ENCODE data around the gene PIEZO2. TPM values are rescaled to one million over a fixed set of nuclear protein-coding genes. Genes with fewer than 3 reads are reported as not detected.

PIEZO2 gene
- total and polyA plus RNA-seq, 2 donors (not counting 1 experiment from before 2014, with no cell fraction given) = not detected

DNA sequence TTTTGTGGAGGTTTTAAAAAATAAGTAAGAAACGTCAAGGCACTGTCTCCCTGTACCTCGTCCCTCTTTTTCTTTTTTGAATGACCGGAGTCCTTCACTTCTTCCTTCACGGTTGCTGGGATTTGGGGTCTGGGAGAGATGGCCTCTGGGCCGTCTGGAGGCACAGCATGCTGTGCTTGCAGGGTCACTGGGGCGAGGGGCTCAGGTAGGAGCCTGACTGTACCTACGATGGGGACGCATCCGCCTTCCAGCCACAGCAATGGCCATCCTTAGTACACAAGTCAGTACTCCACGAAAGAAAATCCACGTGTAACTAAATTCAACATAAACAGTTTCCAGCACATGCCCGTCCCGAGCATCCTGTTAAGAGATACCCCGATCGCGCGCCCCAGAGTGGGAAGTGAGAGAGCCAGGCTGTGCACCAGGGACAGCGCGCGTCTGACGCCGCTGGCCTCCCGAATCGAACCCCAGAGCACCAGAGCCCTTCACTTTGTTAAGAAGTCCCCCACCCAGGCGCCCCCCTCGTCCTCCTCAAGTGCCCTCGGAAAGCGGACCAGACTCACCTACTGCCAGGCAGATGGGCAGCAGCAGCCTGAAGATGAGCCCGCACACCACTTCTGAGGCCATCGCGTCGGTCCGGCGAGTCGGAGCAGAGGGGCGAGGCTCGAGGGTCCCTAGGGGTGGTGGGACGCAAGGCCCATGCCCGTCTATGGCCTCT is 1.2 kb downstream of the PIEZO2 start:
- no peak overlapping the region for H3K4me3 Mint-ChIP-seq
- Histone ChIP-seq H3K27me3 (replicated peaks in 1 of 4; ENCODE audit: control extremely low read depth in 1 of 4, control insufficient read depth in 3 of 4, insufficient read depth in 4 of 4, low read length in 3 of 4) (peaks cover 0 to 29% (median 0%) of the 10 kb centered on the region in 4 experiments), H4K20me1 (ENCODE audit: control insufficient read depth, insufficient read depth, low read length, poor library complexity, severe bottlenecking) (no peaks in the 10 kb centered on the region), H3K9me3 (ENCODE audit: control extremely low read depth in 1 of 3, control insufficient read depth in 2 of 3, insufficient read depth in 1 of 3, low read length in 2 of 3) (peaks cover 0 to 9% (median 0%) of the 10 kb centered on the region in 3 donors), H3K9ac (ENCODE audit: low read length) (no peak overlapping the region), H2AFZ (ENCODE audit: insufficient read depth, low read depth, low read length, poor library complexity, severe bottlenecking) (no peak overlapping the region), H3K4me2 (replicated peaks; ENCODE audit: low read depth, low read length, poor library complexity, severe bottlenecking) (no peak overlapping the region), H3K4me3 (ENCODE audit: control extremely low read depth in 1 of 5, extremely low read depth in 1 of 5, insufficient read depth in 1 of 5, low read depth in 2 of 5, low read length in 4 of 5) (no peak overlapping the region), H3K36me3 (replicated peaks in 1 of 2; ENCODE audit: control extremely low read depth in 1 of 2, control insufficient read depth in 1 of 2, extremely low read depth in 1 of 2, insufficient read depth in 2 of 2, low read length in 1 of 2) (no peaks in the 10 kb centered on the region), H3K79me2 (ENCODE audit: control insufficient read depth, insufficient read depth, low read length) (no peaks in the 10 kb centered on the region), H3K4me1 (ENCODE audit: control insufficient read depth in 2 of 2, insufficient read depth in 2 of 2, low read length in 2 of 2) (no peaks in the 10 kb centered on the region), H3K27ac (ENCODE audit: low read length in 2 of 2) (no peak overlapping the region)
- no peak for TF ChIP-seq EZH2 (IDR thresholded peaks at IDR 0.05; ENCODE audit: borderline replicate concordance, insufficient read depth, low read depth, low read length, poor library complexity, severe bottlenecking)
- TF ChIP-seq, protein P1, sequence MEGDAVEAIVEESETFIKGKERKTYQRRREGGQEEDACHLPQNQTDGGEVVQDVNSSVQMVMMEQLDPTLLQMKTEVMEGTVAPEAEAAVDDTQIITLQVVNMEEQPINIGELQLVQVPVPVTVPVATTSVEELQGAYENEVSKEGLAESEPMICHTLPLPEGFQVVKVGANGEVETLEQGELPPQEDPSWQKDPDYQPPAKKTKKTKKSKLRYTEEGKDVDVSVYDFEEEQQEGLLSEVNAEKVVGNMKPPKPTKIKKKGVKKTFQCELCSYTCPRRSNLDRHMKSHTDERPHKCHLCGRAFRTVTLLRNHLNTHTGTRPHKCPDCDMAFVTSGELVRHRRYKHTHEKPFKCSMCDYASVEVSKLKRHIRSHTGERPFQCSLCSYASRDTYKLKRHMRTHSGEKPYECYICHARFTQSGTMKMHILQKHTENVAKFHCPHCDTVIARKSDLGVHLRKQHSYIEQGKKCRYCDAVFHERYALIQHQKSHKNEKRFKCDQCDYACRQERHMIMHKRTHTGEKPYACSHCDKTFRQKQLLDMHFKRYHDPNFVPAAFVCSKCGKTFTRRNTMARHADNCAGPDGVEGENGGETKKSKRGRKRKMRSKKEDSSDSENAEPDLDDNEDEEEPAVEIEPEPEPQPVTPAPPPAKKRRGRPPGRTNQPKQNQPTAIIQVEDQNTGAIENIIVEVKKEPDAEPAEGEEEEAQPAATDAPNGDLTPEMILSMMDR (IDR thresholded peaks at IDR 0.05) = no peak
- ATAC-seq (ENCODE audit: low read depth) = no peak
- peaks cover 36% of the 10 kb centered on the region for H3K27me3 Mint-ChIP-seq
- H3K27ac Mint-ChIP-seq = no peak overlapping the region
- DNase-seq = no peak
- POLR2A ChIA-PET = no interaction called here
- CTCF ChIA-PET = no interaction called here
- intact Hi-C loops (cut with micrococcal nuclease) = no loop called here
- H3K4me1 Mint-ChIP-seq = peaks cover 3% of the 10 kb centered on the region
- WGBS (ENCODE audit: insufficient coverage) = 18% methylated on average over 34 of the region's 39 CpGs
- no peaks in the 10 kb centered on the region for H3K9me3 Mint-ChIP-seq (ENCODE audit: insufficient read depth)

DNA sequence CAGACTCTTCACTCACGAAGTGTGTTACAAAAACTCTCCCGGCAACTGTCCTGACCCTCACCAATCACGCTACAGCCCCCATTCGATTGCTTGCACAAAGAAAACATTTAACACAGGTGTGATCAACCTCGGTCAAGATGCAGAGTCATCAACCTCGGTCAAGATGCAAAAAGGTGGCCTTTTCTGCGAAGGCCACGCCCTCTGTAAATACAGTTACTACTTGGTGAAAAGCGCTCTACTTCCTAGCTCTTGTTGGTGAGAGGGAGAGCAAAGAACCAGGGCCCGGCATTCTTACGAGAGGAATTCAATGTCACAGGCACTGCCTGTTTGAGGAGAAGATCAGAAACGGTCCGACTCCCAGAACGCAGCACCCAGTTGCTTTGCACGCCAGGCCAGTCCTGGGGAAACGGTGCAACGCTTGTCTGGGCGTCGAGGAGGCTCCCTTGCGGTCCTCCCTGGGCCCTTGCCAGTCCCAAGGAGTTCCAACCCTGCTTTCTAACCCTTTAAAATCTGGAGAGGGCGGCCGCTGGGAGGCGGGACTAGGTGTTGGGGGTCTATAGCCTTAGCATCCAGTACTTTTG is 1.9 kb downstream of the PIEZO2 start:
- no peak overlapping the region for H2AFZ ChIP-seq (ENCODE audit: insufficient read depth, low read depth, low read length, poor library complexity, severe bottlenecking)
- H3K9ac ChIP-seq (ENCODE audit: low read length) = no peak overlapping the region
- ChIA-PET POLR2A (no interaction called here), CTCF (no interaction called here)
- peaks cover 33% of the 10 kb centered on the region for H3K27me3 Mint-ChIP-seq
- H3K9me3 ChIP-seq (ENCODE audit: control extremely low read depth in 1 of 3, control insufficient read depth in 2 of 3, insufficient read depth in 1 of 3, low read length in 2 of 3) = peaks cover 0 to 9% (median 0%) of the 10 kb centered on the region in 3 donors
- no peak overlapping the region for H3K27ac Mint-ChIP-seq
- H3K4me3 Mint-ChIP-seq = no peak overlapping the region
- peaks cover 3% of the 10 kb centered on the region for H3K4me1 Mint-ChIP-seq
- no peaks in the 10 kb centered on the region for H3K79me2 ChIP-seq (ENCODE audit: control insufficient read depth, insufficient read depth, low read length)
- no peaks in the 10 kb centered on the region for H4K20me1 ChIP-seq (ENCODE audit: control insufficient read depth, insufficient read depth, low read length, poor library complexity, severe bottlenecking)
- H3K4me1 ChIP-seq (ENCODE audit: control insufficient read depth in 2 of 2, insufficient read depth in 2 of 2, low read length in 2 of 2) = no peaks in the 10 kb centered on the region
- DNase-seq (no peak), ATAC-seq (ENCODE audit: low read depth) (no peak)
- intact Hi-C loops (cut with micrococcal nuclease) = no loop called here
- TF ChIP-seq, protein P1 (IDR thresholded peaks at IDR 0.05) = no peak
- TF ChIP-seq EZH2 (IDR thresholded peaks at IDR 0.05; ENCODE audit: borderline replicate concordance, insufficient read depth, low read depth, low read length, poor library complexity, severe bottlenecking) = no peak
- 24% methylated on average over 18 of the region's 23 CpGs for WGBS (ENCODE audit: insufficient coverage)
- H3K9me3 Mint-ChIP-seq (ENCODE audit: insufficient read depth) = no peaks in the 10 kb centered on the region
- peaks cover 0 to 29% (median 0%) of the 10 kb centered on the region in 4 experiments for H3K27me3 ChIP-seq (replicated peaks in 1 of 4; ENCODE audit: control extremely low read depth in 1 of 4, control insufficient read depth in 3 of 4, insufficient read depth in 4 of 4, low read length in 3 of 4)
- no peak overlapping the region for H3K4me2 ChIP-seq (replicated peaks; ENCODE audit: low read depth, low read length, poor library complexity, severe bottlenecking)
- H3K4me3 ChIP-seq (ENCODE audit: control extremely low read depth in 1 of 5, extremely low read depth in 1 of 5, insufficient read depth in 1 of 5, low read depth in 2 of 5, low read length in 4 of 5) = no peak overlapping the region
- no peak overlapping the region for H3K27ac ChIP-seq (ENCODE audit: low read length in 2 of 2)
- H3K36me3 ChIP-seq (replicated peaks in 1 of 2; ENCODE audit: control extremely low read depth in 1 of 2, control insufficient read depth in 1 of 2, extremely low read depth in 1 of 2, insufficient read depth in 2 of 2, low read length in 1 of 2) = no peaks in the 10 kb centered on the region

Measured in B cell (primary cell).